ENCODE measurements around the gene RETREG1. TPM values are rescaled to one million over a fixed set of nuclear protein-coding genes. Genes with fewer than 3 reads are reported as not detected.

Gene RETREG1
- total and polyA plus RNA-seq, 12 donors, result 14.6 to 337 (median 216) TPM

DNA sequence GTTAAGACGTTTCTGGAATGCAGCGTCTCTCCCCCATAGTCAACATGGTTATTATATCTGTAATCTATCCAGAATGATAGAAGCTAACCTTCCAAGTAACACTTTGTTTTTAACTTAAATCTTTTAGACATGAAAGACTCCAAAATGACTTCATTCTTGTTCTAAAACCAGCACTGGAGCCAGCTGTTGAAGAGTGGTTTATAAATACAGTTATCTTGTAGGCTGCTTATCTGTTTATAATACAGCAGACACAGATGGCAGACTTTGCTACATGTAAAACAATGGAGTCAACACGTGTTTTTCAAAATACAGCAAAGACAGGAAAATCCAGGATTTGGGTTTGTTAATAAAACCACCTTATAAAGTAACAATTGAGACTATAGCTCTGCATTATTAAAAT lies 48.8 kb upstream of the RETREG1 start:
- no peaks in the 10 kb centered on the region for H3K9me3 ChIP-seq
- TF ChIP-seq CTCF (IDR thresholded peaks at IDR 0.05), result no peak
- no peak overlapping the region for H3K27ac ChIP-seq
- DNase-seq (no peak), ATAC-seq (no peak)
- WGBS, 2 donors, result 39 to 41% methylated on average over 3 of the region's 3 CpGs
- no peaks in the 10 kb centered on the region for H3K27me3 ChIP-seq
- H3K4me3 ChIP-seq, result no peak overlapping the region
- H3K4me1 ChIP-seq, result peaks cover 0 to 44% (median 26%) of the 10 kb centered on the region in 9 donors
- intact Hi-C loops (cut with DNase I), result loop anchor here in 8 of 10 donors (5.0 to 10.0 kb wide), 9 partner anchors 38 to 321 kb away; partner anchors contain the start of gene ZNF622 (in 2 of the 8)
- peaks cover 0 to 44% (median 0%) of the 10 kb centered on the region in 9 donors for H3K36me3 ChIP-seq

GRCh38 chr5:16664368-16664767 lies 47.6 kb upstream of the RETREG1 start:
- H3K9me3 ChIP-seq, result no peaks in the 10 kb centered on the region
- 98% methylated on average over 5 of the region's 5 CpGs for WGBS, 2 donors
- intact Hi-C loops (cut with DNase I), result loop anchor here in 7 of 10 donors (5.0 to 10.0 kb wide), 5 partner anchors 37 to 320 kb away; no protein-coding TSS in a partner anchor
- H3K27me3 ChIP-seq, result no peaks in the 10 kb centered on the region
- no peak for TF ChIP-seq CTCF (IDR thresholded peaks at IDR 0.05)
- ATAC-seq, result no peak
- H3K4me3 ChIP-seq, result no peak overlapping the region
- no peak for DNase-seq
- peaks cover 0 to 37% (median 26%) of the 10 kb centered on the region in 9 donors for H3K4me1 ChIP-seq
- peaks cover 0 to 40% (median 0%) of the 10 kb centered on the region in 9 donors for H3K36me3 ChIP-seq
- no peak overlapping the region for H3K27ac ChIP-seq

GRCh38 chr5:16663840-16664239 lies 47.0 kb upstream of the RETREG1 start:
- H3K4me3 ChIP-seq, result no peak overlapping the region
- peaks cover 0 to 4% (median 0%) of the 10 kb centered on the region in 11 donors for H3K9me3 ChIP-seq
- H3K27me3 ChIP-seq, result no peaks in the 10 kb centered on the region
- intact Hi-C loops (cut with DNase I), result loop anchor here in 7 of 10 donors (5.0 to 10.0 kb wide), 5 partner anchors 37 to 319 kb away; no protein-coding TSS in a partner anchor
- no peak for TF ChIP-seq CTCF (IDR thresholded peaks at IDR 0.05)
- ATAC-seq (no peak), DNase-seq (no peak)
- peaks cover 0 to 37% (median 0%) of the 10 kb centered on the region in 9 donors for H3K36me3 ChIP-seq
- 74 to 81% methylated on average over 4 of the region's 4 CpGs for WGBS, 2 donors
- H3K4me1 ChIP-seq, result peaks cover 0 to 33% (median 26%) of the 10 kb centered on the region in 9 donors
- no peak overlapping the region for H3K27ac ChIP-seq

DNA sequence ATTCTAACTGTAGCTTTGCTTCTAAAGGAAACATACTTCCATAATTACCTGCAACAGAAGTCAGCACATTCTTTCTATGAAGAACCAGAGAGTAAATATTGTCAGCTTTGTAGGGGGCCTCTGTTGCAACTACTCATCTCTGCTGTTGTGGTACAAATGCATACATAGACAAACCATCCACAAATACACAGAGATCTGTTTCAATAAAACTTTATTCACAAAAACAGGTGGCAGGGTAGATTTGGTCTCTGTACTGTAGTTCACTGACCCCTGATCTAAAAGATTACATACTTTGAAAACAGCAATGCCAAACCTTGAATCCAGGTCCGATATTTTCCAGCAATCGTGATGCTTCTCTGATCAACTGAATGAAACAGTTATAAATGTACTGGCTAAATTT lies 44.9 kb upstream of the RETREG1 start:
- TF ChIP-seq CTCF (IDR thresholded peaks at IDR 0.05), result no peak

More for the DNA sequence above, 44.9 kb upstream of the RETREG1 start:
- ATAC-seq (no peak), DNase-seq (no peak)
- Histone ChIP-seq H3K36me3 (peaks cover 0 to 22% (median 0%) of the 10 kb centered on the region in 9 donors), H3K27me3 (no peaks in the 10 kb centered on the region), H3K9me3 (peaks cover 0 to 8% (median 0%) of the 10 kb centered on the region in 11 donors), H3K4me1 (peaks cover 0 to 20% (median 14%) of the 10 kb centered on the region in 9 donors), H3K27ac (no peak overlapping the region), H3K4me3 (no peak overlapping the region)
- intact Hi-C loops (cut with DNase I), result loop anchor here in 7 of 10 donors (5.0 to 10.0 kb wide), 5 partner anchors 34 to 317 kb away; no protein-coding TSS in a partner anchor
- 96 to 99% methylated on average over 2 of the region's 2 CpGs for WGBS, 2 donors

All from heart right ventricle (tissue), 16 donors.